Karpas-422 (cell line): Measurements from ENCODE around the gene PLXND1. TPM values are rescaled to one million over a fixed set of nuclear protein-coding genes. Genes with fewer than 3 reads are reported as not detected.

Experiments used
- DNase-seq: peaks from one replicate; pipeline ENCODE4 v3.0.0-alpha.2; 2015
- H2AFZ ChIP-seq: fragments of 200-600 bp; sonication (generic); 2 replicates; pipeline ENCODE4 v1.6.1; 2014; ENCODE audit warnings: antibody characterized with exemption, low read length, mixed read lengths
- H3K27ac ChIP-seq: fragments of 200-600 bp; sonication (generic); 2 replicates; pipeline ENCODE4 v1.5.1; 2014; ENCODE audit warnings: mild to moderate bottlenecking, low read length, moderate library complexity
- H3K27me3 ChIP-seq: fragments of 200-600 bp; sonication (generic); 2 replicates; pipeline ENCODE4 v1.6.1; 2014; ENCODE audit warnings: low read length, mixed read lengths
- H3K36me3 ChIP-seq: fragments of 200-600 bp; sonication (generic); 2 replicates; pipeline ENCODE4 v1.6.1; 2014; ENCODE audit warnings: low read length, mixed read lengths; ENCODE audit not compliant: insufficient read depth
- H3K4me1 ChIP-seq: fragments of 200-600 bp; sonication (generic); 2 replicates; pipeline ENCODE4 v1.6.1; 2014; ENCODE audit warnings: mild to moderate bottlenecking, low read length, mixed read lengths
- H3K4me2 ChIP-seq: fragments of 200-600 bp; sonication (generic); 2 replicates; pipeline ENCODE4 v1.6.1; 2014; ENCODE audit warnings: low read length, low read depth, mild to moderate bottlenecking; ENCODE audit not compliant: poor library complexity, severe bottlenecking
- H3K4me3 ChIP-seq: fragments of 200-600 bp; sonication (generic); 2 replicates; pipeline ENCODE4 v1.5.1; 2014; ENCODE audit warnings: mild to moderate bottlenecking, antibody characterized with exemption, low read length, mixed read lengths
- H3K79me2 ChIP-seq: fragments of 200-600 bp; sonication (generic); 2 replicates; pipeline ENCODE4 v1.6.1; 2014; ENCODE audit warnings: mild to moderate bottlenecking, low read length, mixed read lengths
- H3K9ac ChIP-seq: fragments of 200-600 bp; sonication (generic); 2 replicates; pipeline ENCODE4 v1.6.0; 2014; ENCODE audit warnings: low read length
- H3K9me2 ChIP-seq: fragments of 200-600 bp; sonication (generic), shearing (Covaris generic); replicated peaks from 2 replicates; pipeline ENCODE4 v1.6.0; 2014; ENCODE audit warnings: mild to moderate bottlenecking, low read length, moderate library complexity; ENCODE audit not compliant: insufficient read depth
- H3K9me3 ChIP-seq: fragments of 300-700, 200-600 bp; sonication (generic); 2 replicates; pipeline ENCODE4 v1.6.1; 2014; ENCODE audit warnings: low read length, mixed read lengths
- H4K20me1 ChIP-seq: fragments of 200-600 bp; sonication (generic); 2 replicates; pipeline ENCODE4 v1.6.1; 2014; ENCODE audit warnings: mild to moderate bottlenecking, antibody characterized with exemption, low read length, low read depth; ENCODE audit not compliant: insufficient read depth
- total RNA-seq: library from RNA; depleted of rRNA; stranded (reverse); fragments of >200 nt; shearing (Covaris generic); gene quantifications from 2 replicates; pipeline ENCODE4 v1.2.3, GENCODE V29; 2014; ENCODE audit warnings: low replicate concordance

The PLXND1 gene
- total RNA-seq, 1 experiment from 2014 or later, result 0.52 TPM

DNA sequence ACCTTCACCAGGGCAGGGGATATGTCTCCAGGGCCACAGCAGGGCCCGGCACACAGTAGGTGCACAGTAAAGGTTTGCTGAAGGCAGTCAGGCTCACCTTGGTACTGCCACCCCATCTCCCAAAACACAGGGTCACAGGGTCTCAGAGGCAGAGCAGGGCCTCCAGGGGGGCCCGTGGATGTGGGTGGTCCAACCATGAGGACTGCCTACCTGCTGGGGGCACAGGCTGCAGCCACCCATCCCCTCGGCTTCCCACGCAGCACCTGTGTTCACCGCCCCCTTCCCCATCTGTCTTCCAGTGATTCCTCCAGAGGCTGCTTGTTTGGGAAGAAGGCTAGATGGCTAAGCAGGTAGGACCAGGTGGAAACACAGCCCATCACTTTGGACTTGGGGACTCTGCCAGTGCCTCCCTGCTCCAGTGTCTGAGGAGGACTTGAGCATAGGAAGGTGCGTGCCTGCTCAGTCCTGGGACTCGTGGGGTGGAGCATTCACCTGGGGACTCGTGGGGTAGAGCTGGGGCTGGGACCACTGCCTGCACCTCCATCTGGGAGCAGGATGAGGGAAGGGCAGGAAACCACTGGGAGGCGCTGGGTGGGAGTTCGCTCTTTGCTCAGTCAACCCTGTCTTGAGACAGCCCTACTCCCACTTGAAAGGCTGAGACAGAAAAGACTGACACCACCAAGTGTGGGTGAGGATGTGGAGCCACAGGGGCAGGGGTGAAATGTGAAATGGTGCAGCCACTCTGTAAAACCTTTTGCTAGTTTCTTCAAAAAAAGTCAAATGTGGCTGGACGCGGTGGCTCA, 18.8 kb upstream of the PLXND1 start:
- Histone ChIP-seq H3K27ac (no peak overlapping the region), H3K27me3 (no peaks in the 10 kb centered on the region), H3K4me1 (peaks cover 11% of the 10 kb centered on the region), H3K4me2 (no peak overlapping the region), H4K20me1 (no peaks in the 10 kb centered on the region), H3K9ac (no peak overlapping the region), H2AFZ (no peak overlapping the region), H3K4me3 (no peak overlapping the region), H3K9me2 (no peaks in the 10 kb centered on the region), H3K36me3 (no peaks in the 10 kb centered on the region), H3K79me2 (no peaks in the 10 kb centered on the region), H3K9me3 (no peaks in the 10 kb centered on the region)
- no peak for DNase-seq

DNA sequence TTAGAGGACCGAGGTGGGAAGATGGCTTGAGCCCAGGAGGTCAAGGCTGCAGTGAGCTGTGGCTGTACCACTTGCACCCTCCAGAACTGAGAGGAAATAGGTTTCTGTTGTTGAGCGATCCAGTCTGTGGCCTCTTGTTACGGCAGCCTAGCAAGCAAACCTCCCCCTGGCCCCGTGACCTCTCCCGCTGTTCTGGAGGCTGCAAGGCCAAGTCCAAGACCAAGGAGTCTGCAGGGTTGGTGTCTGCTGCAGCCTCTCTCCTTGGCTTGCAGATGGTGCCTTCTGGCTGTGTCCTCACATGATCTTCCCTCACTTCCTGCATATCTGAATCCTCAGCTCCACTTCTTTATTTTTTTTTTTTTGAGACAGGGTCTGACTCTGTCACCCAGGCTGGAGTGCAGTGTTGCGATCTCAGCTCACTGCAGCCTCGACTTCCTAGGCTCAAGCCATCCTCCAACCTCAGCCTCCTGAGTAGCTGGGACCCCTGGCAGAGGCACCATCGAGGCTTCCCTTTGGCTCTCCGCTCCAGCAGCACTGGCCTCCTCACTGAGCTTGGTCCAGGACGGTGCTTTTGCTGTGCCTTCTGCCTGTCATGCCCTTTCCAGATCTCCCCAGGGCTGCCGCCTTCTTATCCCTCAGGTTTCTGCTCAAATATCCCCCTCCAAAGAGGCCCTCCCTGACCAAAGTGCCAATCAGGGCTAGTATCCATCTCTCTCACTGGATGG, 18.0 kb upstream of the PLXND1 start:
- H3K27ac ChIP-seq, result no peak overlapping the region
- H3K4me1 ChIP-seq, result peaks cover 11% of the 10 kb centered on the region
- no peaks in the 10 kb centered on the region for H4K20me1 ChIP-seq
- no peak overlapping the region for H3K9ac ChIP-seq
- H3K79me2 ChIP-seq, result no peaks in the 10 kb centered on the region
- no peaks in the 10 kb centered on the region for H3K9me2 ChIP-seq
- no peaks in the 10 kb centered on the region for H3K9me3 ChIP-seq
- no peak overlapping the region for H2AFZ ChIP-seq
- no peak for DNase-seq
- no peaks in the 10 kb centered on the region for H3K36me3 ChIP-seq
- H3K27me3 ChIP-seq, result no peaks in the 10 kb centered on the region
- H3K4me2 ChIP-seq, result no peak overlapping the region
- no peak overlapping the region for H3K4me3 ChIP-seq

DNA sequence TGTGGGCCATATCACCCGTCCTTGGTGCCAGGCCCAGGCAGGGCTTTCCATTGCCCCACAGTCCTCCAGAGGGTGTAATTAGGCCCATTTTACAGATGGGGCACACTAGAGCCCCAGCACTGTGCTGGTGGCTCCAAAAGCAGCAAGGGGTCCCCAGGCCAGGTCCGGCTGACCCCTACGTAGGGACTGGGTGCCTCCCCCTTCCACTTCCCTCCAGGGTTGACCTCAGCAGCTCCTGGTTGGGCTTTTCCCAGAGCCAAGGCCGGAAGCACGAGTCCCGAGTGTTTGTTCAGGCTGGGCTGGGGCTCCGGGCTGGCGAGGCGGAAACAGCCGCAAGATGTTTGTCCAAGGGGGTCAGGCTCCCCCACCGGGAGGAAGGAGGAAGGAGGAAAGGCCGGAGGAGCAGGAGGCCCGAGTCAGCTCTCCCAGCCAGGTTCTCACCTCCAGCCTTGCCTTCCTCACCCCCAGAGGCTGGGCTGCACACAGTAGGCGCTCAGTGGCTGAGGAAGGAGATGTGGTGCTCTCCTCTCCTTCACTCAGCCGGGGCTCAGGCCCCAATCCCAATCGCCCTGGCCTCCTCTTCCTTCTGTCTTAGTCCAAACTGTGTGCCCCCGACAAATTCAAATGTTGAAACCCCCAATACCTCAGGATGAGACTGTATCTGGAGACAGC, 17.1 kb upstream of the PLXND1 start:
- no peaks in the 10 kb centered on the region for H4K20me1 ChIP-seq
- H3K79me2 ChIP-seq, result no peaks in the 10 kb centered on the region
- H2AFZ ChIP-seq, result no peak overlapping the region
- H3K36me3 ChIP-seq, result no peaks in the 10 kb centered on the region
- no peak overlapping the region for H3K4me2 ChIP-seq
- H3K27ac ChIP-seq, result no peak overlapping the region
- peaks cover 13% of the 10 kb centered on the region for H3K4me1 ChIP-seq
- DNase-seq, result no peak
- H3K9me2 ChIP-seq, result no peaks in the 10 kb centered on the region
- H3K9me3 ChIP-seq, result no peaks in the 10 kb centered on the region
- H3K4me3 ChIP-seq, result no peak overlapping the region
- no peak overlapping the region for H3K9ac ChIP-seq
- no peaks in the 10 kb centered on the region for H3K27me3 ChIP-seq

DNA sequence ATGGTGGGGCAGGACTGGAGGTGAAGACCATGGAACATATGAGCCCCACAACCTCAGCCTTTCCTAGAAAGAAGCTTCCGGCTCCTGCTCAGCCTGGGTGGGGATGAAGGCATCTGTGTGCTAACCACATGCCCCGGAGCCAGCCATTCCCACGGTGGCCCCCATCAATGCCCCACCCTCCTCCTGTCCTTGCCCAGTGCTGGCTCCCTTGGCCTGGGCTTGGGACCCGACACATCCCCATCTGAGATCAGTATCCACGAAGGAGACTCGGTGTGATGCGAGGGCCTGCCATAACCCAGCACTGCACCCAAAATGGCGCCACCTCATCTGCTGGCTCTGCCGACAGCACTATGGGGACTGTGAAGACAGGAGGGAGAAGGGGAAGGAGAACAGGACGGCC, 16.5 kb upstream of the PLXND1 start:
- Histone ChIP-seq H3K27me3 (no peaks in the 10 kb centered on the region), H3K79me2 (no peaks in the 10 kb centered on the region), H3K9ac (no peak overlapping the region), H3K4me1 (peaks cover 10% of the 10 kb centered on the region), H3K9me2 (no peaks in the 10 kb centered on the region), H3K4me3 (no peak overlapping the region), H3K9me3 (no peaks in the 10 kb centered on the region), H3K36me3 (no peaks in the 10 kb centered on the region), H4K20me1 (no peaks in the 10 kb centered on the region), H3K4me2 (no peak overlapping the region), H2AFZ (no peak overlapping the region), H3K27ac (no peak overlapping the region)
- DNase-seq, result no peak

DNA sequence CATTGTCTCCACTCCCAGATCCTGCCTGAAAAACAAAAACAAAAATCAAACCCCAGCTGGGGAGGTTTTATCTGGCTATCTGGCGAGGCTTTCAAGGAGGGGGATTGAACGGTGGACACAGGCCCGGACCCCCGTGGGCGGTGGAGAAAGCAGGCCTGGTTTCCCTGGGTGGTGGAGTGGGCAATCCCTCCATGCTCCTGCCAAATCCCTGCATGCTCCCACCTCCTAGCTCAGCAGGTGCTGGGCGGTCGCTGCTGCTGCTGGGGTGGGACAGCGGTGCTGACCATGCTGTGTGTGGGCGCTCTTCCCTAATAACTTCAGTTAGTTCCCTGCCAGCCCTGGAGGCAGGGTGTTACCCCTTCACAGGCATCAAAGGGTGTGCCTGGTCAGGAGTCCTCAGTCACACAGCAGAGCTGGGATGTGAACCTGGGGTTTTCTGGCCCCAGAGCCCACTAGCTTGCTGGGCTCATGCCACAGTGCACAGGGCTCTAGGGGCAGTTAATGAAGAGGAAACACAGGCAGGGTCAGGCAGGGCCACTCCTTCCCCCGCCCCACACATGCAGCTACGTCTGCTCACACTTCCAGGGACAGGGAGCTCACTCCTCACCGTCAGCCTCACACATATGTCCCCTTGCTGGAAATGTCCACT, 15.9 kb upstream of the PLXND1 start:
- Histone ChIP-seq H3K9me3 (no peaks in the 10 kb centered on the region), H3K79me2 (no peaks in the 10 kb centered on the region), H3K27me3 (no peaks in the 10 kb centered on the region), H3K9ac (no peak overlapping the region), H3K36me3 (no peaks in the 10 kb centered on the region), H3K9me2 (no peaks in the 10 kb centered on the region), H3K27ac (no peak overlapping the region), H2AFZ (no peak overlapping the region), H4K20me1 (no peaks in the 10 kb centered on the region), H3K4me3 (no peak overlapping the region), H3K4me1 (peaks cover 10% of the 10 kb centered on the region), H3K4me2 (no peak overlapping the region)
- DNase-seq, result no peak

DNA sequence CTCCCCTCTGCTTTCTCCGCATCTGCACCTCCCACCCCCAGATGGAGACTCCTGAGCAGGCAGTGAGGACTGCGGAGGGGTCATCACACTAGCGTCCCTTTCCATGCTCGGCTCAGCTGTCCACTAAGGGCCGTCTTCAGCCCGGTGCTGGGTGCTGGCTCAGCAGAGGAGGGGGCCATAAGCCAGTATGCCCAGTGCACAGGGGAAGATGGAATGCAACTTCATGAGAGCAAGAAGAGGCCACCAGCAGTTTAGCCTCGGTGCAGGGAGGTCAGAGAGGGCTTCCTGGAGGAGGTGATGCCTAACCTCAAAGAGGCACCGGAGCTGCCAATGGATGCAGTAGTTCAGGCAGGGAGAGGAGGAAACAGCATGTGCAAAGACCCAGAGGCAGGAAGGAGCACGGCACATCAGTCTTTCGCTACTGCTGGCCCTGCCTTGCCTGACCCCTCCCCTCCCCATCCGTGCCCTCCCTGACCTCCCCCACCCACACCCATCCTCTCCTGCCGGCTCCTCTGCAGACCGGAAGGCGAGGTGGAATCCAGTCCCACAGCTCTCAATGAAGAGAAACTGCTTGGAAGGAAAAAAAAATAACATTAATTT, 15.2 kb upstream of the PLXND1 start:
- H3K9me2 ChIP-seq, result no peaks in the 10 kb centered on the region
- H3K9me3 ChIP-seq, result no peaks in the 10 kb centered on the region
- H3K9ac ChIP-seq, result no peak overlapping the region
- H3K27ac ChIP-seq, result no peak overlapping the region
- no peaks in the 10 kb centered on the region for H3K27me3 ChIP-seq
- H3K4me2 ChIP-seq, result no peak overlapping the region
- no peaks in the 10 kb centered on the region for H3K36me3 ChIP-seq
- H3K4me1 ChIP-seq, result peaks cover 10% of the 10 kb centered on the region
- H4K20me1 ChIP-seq, result no peaks in the 10 kb centered on the region
- no peaks in the 10 kb centered on the region for H3K79me2 ChIP-seq
- H2AFZ ChIP-seq, result no peak overlapping the region
- no peak for DNase-seq
- no peak overlapping the region for H3K4me3 ChIP-seq

DNA sequence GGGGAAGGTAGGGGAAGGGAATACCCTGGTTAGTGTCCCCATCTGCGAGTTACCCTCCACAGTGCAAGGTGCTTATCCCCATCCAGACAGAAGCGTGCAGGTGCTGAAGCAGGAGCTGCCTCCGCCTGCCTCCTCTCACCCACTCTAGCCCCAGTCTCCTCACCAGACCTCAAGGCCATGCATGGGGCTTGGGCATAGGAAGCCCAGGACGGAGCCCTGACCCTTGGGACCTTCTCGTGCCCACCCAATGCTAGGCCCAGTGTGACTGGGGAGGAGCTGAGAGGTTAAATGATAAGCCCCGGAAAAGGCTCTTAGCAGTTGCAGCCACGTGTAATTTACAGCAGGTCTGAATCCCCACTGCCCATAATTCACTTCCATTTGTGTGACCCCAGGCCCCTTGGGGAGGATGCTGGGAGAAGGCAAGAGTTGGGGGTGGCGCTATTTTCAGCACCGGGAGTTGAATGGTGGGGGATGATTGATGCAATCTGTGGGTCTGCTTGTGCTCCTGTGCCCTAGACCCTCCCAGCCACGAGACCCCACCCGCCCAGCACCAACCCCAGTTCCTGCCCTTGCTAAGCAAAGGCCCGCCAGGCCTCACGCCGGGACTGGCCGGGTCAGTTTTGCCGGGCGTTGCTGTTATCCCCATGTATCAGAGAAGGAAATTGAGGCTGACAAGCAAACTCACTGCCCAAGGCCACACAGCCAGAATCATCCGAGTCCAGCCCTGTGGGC, 14.5 kb upstream of the PLXND1 start:
- Histone ChIP-seq H4K20me1 (no peaks in the 10 kb centered on the region), H3K27me3 (no peaks in the 10 kb centered on the region), H3K27ac (no peak overlapping the region), H3K9me2 (no peaks in the 10 kb centered on the region), H3K4me3 (no peak overlapping the region), H3K4me2 (no peak overlapping the region), H2AFZ (no peak overlapping the region), H3K9ac (no peak overlapping the region), H3K9me3 (no peaks in the 10 kb centered on the region), H3K79me2 (no peaks in the 10 kb centered on the region), H3K4me1 (peaks cover 4% of the 10 kb centered on the region), H3K36me3 (no peaks in the 10 kb centered on the region)
- no peak for DNase-seq
